ENCODE results near the gene RCBTB1. TPM values are rescaled to one million over a fixed set of nuclear protein-coding genes. Genes with fewer than 3 reads are reported as not detected.
"Not testable (repeated sequence)": the region's sequence is repeated elsewhere in the genome, so short reads cannot be mapped to it uniquely, and the experiment has no call there.

RCBTB1 gene
- total RNA-seq, 1 experiment from 2014 or later, result 5.4 TPM

DNA sequence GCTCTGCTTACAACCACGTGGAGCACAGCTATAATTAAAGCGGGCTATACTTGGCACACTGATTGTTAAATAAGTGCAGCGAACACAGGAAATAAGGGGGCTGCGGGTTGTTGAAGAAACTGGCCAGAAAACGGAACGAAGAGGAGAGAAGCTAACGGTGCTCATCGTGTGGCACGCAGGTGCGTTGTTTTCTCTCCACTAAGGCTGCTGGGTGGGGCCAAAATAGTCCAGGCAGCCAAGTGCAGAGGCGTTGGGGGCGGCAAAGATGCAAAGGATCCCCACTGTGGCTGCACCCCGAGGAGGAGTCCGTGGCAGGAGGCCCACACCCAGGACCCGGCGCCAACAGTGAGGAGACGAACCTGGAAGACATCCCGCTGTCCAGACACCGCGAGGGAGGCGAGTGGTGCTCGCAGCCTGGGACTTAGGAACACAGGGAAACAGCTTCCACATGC, 34.8 kb upstream of the RCBTB1 start:
- intact Hi-C loops (cut with micrococcal nuclease), result no loop called here
- no peak overlapping the region for H2AFZ ChIP-seq (ENCODE audit: low read length)
- ChIA-PET CTCF (no interaction called here), POLR2A (ENCODE audit: unreplicated experiment) (no interaction called here)
- H3K9me3 ChIP-seq (ENCODE audit: low read length), result no peaks in the 10 kb centered on the region
- no peak for TF ChIP-seq EZH2phosphoT487 (IDR thresholded peaks at IDR 0.05; ENCODE audit: borderline replicate concordance, low read length)
- H4K20me1 ChIP-seq (ENCODE audit: low read length), result no peaks in the 10 kb centered on the region
- H3K27me3 ChIP-seq (ENCODE audit: low read length), result no peaks in the 10 kb centered on the region
- H3F3A ChIP-seq (ENCODE audit: low read length, unreplicated experiment), result no peaks in the 10 kb centered on the region
- no peak overlapping the region for H3K27ac ChIP-seq (ENCODE audit: low read length)
- H3K79me2 ChIP-seq (ENCODE audit: low read length), result no peaks in the 10 kb centered on the region
- BruUV-seq (replicated peaks), result no TSS peak
- H3K4me3 ChIP-seq (ENCODE audit: low read length), result no peak overlapping the region
- H3K4me1 ChIP-seq (ENCODE audit: insufficient read depth, low read length), result no peaks in the 10 kb centered on the region
- no peak overlapping the region for H3K4me2 ChIP-seq (ENCODE audit: low read length)
- no peak for ATAC-seq
- no peak for DNase-seq
- no peaks in the 10 kb centered on the region for H3K36me3 ChIP-seq (ENCODE audit: low read depth, low read length)
- no peak overlapping the region for H3K9ac ChIP-seq (ENCODE audit: low read length)
- H3K9me2 ChIP-seq (replicated peaks; ENCODE audit: low read length), result no peaks in the 10 kb centered on the region

DNA sequence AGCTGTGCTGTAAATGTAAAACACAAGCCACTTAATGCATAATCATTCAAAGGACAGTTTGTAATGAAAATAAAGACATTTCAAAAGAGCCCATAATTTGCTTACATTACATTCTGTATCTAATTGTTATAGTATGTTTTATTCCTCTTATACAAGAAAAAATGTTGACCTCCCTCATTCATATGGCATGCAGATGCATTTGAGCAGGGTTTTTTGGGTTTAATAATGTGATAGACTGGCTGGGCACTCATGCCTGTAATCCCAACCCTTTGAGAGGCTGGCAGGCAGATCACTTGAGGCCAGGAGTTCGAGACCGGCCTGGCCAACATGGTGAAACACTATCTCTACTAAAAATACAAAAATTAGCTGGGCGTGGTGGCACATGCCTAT, 31.3 kb upstream of the RCBTB1 start:
- no peaks in the 10 kb centered on the region for H3K9me3 ChIP-seq (ENCODE audit: low read length)
- no peak overlapping the region for H3K4me2 ChIP-seq (ENCODE audit: low read length)
- H3F3A ChIP-seq (ENCODE audit: low read length, unreplicated experiment), result no peaks in the 10 kb centered on the region
- POLR2A ChIA-PET (ENCODE audit: unreplicated experiment), result interaction anchor here (0.6 kb wide), 1 partner anchor 229 kb away, joined by 4 read pairs; no protein-coding TSS in a partner anchor
- no peaks in the 10 kb centered on the region for H3K79me2 ChIP-seq (ENCODE audit: low read length)
- H3K9me2 ChIP-seq (replicated peaks; ENCODE audit: low read length), result no peaks in the 10 kb centered on the region
- no peaks in the 10 kb centered on the region for H3K4me1 ChIP-seq (ENCODE audit: insufficient read depth, low read length)
- ATAC-seq (no peak), DNase-seq (no peak)
- H3K27me3 ChIP-seq (ENCODE audit: low read length), result no peaks in the 10 kb centered on the region
- no peak overlapping the region for H3K4me3 ChIP-seq (ENCODE audit: low read length)
- H2AFZ ChIP-seq (ENCODE audit: low read length), result no peak overlapping the region
- no peaks in the 10 kb centered on the region for H3K36me3 ChIP-seq (ENCODE audit: low read depth, low read length)
- H3K9ac ChIP-seq (ENCODE audit: low read length), result no peak overlapping the region
- intact Hi-C loops (cut with micrococcal nuclease), result no loop called here
- CTCF ChIA-PET, result no interaction called here
- no peak overlapping the region for H3K27ac ChIP-seq (ENCODE audit: low read length)
- H4K20me1 ChIP-seq (ENCODE audit: low read length), result no peaks in the 10 kb centered on the region
- no TSS peak for BruUV-seq (replicated peaks)
- TF ChIP-seq, protein P1, sequence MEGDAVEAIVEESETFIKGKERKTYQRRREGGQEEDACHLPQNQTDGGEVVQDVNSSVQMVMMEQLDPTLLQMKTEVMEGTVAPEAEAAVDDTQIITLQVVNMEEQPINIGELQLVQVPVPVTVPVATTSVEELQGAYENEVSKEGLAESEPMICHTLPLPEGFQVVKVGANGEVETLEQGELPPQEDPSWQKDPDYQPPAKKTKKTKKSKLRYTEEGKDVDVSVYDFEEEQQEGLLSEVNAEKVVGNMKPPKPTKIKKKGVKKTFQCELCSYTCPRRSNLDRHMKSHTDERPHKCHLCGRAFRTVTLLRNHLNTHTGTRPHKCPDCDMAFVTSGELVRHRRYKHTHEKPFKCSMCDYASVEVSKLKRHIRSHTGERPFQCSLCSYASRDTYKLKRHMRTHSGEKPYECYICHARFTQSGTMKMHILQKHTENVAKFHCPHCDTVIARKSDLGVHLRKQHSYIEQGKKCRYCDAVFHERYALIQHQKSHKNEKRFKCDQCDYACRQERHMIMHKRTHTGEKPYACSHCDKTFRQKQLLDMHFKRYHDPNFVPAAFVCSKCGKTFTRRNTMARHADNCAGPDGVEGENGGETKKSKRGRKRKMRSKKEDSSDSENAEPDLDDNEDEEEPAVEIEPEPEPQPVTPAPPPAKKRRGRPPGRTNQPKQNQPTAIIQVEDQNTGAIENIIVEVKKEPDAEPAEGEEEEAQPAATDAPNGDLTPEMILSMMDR (conservative IDR thresholded peaks at IDR 0.05; ENCODE audit: low read depth, low read length), result no peak
- no peak for TF ChIP-seq EZH2 (IDR thresholded peaks at IDR 0.05; ENCODE audit: low read length, unreplicated experiment)
- no peak for TF ChIP-seq EZH2phosphoT487 (IDR thresholded peaks at IDR 0.05; ENCODE audit: borderline replicate concordance, low read length)

DNA sequence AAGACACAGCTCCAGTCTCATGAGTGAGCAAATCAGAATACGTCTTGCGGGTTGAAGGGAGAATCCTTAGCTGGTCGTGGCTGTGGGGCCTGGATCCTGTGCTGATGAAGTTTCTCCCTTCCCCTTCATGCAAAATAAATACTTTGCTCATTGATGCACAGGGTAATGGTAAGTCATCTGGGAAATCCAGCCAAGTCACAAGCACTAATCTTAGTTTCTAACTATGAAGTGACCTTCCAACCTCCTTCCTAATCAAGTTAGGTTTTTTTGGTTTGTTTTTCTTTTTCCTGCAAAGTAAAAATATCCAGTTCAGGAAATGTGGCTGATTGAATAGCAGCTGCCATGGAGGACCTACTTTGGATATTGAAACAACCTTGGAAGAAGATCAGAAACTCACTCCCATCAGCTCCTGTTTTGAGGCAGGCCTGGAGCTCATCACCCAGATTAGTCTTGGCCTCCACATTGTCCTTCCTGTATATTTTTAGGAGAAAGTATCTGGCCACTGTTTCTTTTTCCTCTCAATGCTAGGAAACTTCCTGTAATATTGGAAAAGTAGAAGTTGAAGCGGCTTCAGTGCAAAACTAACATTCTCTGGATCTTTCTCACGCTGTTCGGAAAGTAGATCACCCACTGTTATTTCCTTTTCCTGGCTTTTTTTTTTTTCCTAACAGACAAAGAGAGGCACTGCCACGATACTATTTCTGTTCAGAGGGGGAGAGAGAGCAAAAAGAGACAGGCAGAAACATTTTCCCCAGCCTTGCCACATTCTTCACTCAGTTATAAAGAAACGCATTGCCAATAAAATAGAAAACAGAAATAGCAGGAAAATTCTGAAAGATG, 30.7 kb upstream of the RCBTB1 start:
- no peak overlapping the region for H3K9ac ChIP-seq (ENCODE audit: low read length)
- H4K20me1 ChIP-seq (ENCODE audit: low read length), result no peaks in the 10 kb centered on the region
- no peak overlapping the region for H3K4me3 ChIP-seq (ENCODE audit: low read length)
- TF ChIP-seq EZH2 (IDR thresholded peaks at IDR 0.05; ENCODE audit: low read length, unreplicated experiment), result no peak
- TF ChIP-seq, protein P1 (conservative IDR thresholded peaks at IDR 0.05; ENCODE audit: low read depth, low read length), result no peak
- H3K27ac ChIP-seq (ENCODE audit: low read length), result no peak overlapping the region
- no peaks in the 10 kb centered on the region for H3F3A ChIP-seq (ENCODE audit: low read length, unreplicated experiment)
- no peaks in the 10 kb centered on the region for H3K9me3 ChIP-seq (ENCODE audit: low read length)
- H2AFZ ChIP-seq (ENCODE audit: low read length), result no peak overlapping the region
- ATAC-seq (no peak), DNase-seq (no peak)
- H3K36me3 ChIP-seq (ENCODE audit: low read depth, low read length), result no peaks in the 10 kb centered on the region
- no peak overlapping the region for H3K4me2 ChIP-seq (ENCODE audit: low read length)
- no peaks in the 10 kb centered on the region for H3K9me2 ChIP-seq (replicated peaks; ENCODE audit: low read length)
- H3K79me2 ChIP-seq (ENCODE audit: low read length), result no peaks in the 10 kb centered on the region
- H3K27me3 ChIP-seq (ENCODE audit: low read length), result no peaks in the 10 kb centered on the region
- intact Hi-C loops (cut with micrococcal nuclease), result no loop called here
- BruUV-seq (replicated peaks), result no TSS peak
- no peaks in the 10 kb centered on the region for H3K4me1 ChIP-seq (ENCODE audit: insufficient read depth, low read length)
- POLR2A ChIA-PET (ENCODE audit: unreplicated experiment), result interaction anchor here (0.6 kb wide), 1 partner anchor 228 kb away, joined by 4 read pairs; no protein-coding TSS in a partner anchor
- CTCF ChIA-PET, result no interaction called here

DNA sequence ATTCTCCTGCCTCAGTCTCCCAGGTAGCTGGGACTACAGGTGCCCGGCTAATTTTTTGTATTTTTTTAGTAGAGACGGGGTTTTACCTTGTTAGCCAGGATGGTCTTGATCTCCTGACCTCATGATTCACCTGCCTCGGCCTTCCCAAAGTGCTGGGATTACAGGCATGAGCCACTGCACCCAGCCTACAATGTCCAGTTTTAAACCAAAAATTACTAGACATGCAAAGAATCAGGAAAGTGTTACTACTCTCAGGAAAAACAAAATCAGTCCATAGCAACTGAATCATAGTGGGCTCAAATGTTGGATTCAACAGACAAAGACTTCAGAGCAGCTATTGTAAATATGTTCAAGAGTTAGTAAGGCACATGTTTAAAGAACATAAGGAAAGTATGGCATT, 26.7 kb upstream of the RCBTB1 start:
- ATAC-seq; H3K9ac ChIP-seq (ENCODE audit: low read length); H3K4me3 ChIP-seq (ENCODE audit: low read length); intact Hi-C loops (cut with micrococcal nuclease); H3K9me2 ChIP-seq (replicated peaks; ENCODE audit: low read length); BruUV-seq (replicated peaks); H3K27me3 ChIP-seq (ENCODE audit: low read length); H4K20me1 ChIP-seq (ENCODE audit: low read length); H3K4me1 ChIP-seq (ENCODE audit: insufficient read depth, low read length); H3K4me2 ChIP-seq (ENCODE audit: low read length); CTCF ChIA-PET; H3K27ac ChIP-seq (ENCODE audit: low read length); H3F3A ChIP-seq (ENCODE audit: low read length, unreplicated experiment); H3K79me2 ChIP-seq (ENCODE audit: low read length); H3K36me3 ChIP-seq (ENCODE audit: low read depth, low read length); H3K9me3 ChIP-seq (ENCODE audit: low read length); H2AFZ ChIP-seq (ENCODE audit: low read length); DNase-seq: not testable (repeated sequence)
- POLR2A ChIA-PET (ENCODE audit: unreplicated experiment), result interaction anchor here (0.5 kb wide), 1 partner anchor 168 kb away, joined by 3 read pairs; the partner anchor contains the start of genes CAB39L and SETDB2
